GM12878 (cell line): ENCODE data around the gene RAD51.

Experiments
- ATF7 ChIP-seq: fragments of 450-650 bp; IDR thresholded peaks from 2 replicates; pipeline ENCODE4 v1.6.1; 2016; ENCODE audit warnings: low read depth, mild to moderate bottlenecking
- BACH1 ChIP-seq: fragments of 450-650 bp; IDR thresholded peaks from 2 replicates; pipeline ENCODE4 v1.6.1; 2017; ENCODE audit warnings: mild to moderate bottlenecking, borderline replicate concordance
- BCL3 ChIP-seq: IDR thresholded peaks from 2 replicates; pipeline ENCODE4 v1.6.1; 2011; ENCODE audit warnings: borderline replicate concordance, low read depth, mild to moderate bottlenecking, moderate library complexity, low read length; ENCODE audit not compliant: insufficient read depth, poor library complexity, severe bottlenecking
- CTCF ChIP-seq, 3 experiments: IDR thresholded peaks in 2 of 3; conservative IDR thresholded peaks in 1 of 3; 2 replicates each; pipeline ENCODE4 v1.5.1; 2011; ENCODE audit warnings: low read depth in 3 of 3, low read length in 3 of 3, mild to moderate bottlenecking in 3 of 3, control low read depth in 2 of 3, moderate library complexity in 2 of 3, inconsistent platforms in 1 of 3, mixed read lengths in 1 of 3; ENCODE audit not compliant: control insufficient read depth in 2 of 3, insufficient read depth in 1 of 3; ENCODE audit errors: extremely low read depth in 1 of 3
- ETV6 ChIP-seq, 2 experiments: fragments of 450-650 bp in 1 of 2; IDR thresholded peaks in 1 of 2; conservative IDR thresholded peaks in 1 of 2; 2 replicates each; pipeline ENCODE4 v1.6.1; 2014; ENCODE audit warnings: antibody characterized with exemption in 1 of 2, borderline replicate concordance in 1 of 2, low read depth in 1 of 2, mild to moderate bottlenecking in 1 of 2, moderate library complexity in 1 of 2
- KDM1A ChIP-seq: fragments of 200-600 bp; sonication (generic); IDR thresholded peaks from 2 replicates; pipeline ENCODE4 v1.6.1; 2016; ENCODE audit warnings: borderline replicate concordance
- NFIC ChIP-seq: IDR thresholded peaks from 2 replicates; pipeline ENCODE4 v1.6.1; 2012; ENCODE audit warnings: low read depth, mild to moderate bottlenecking, inconsistent platforms, low read length, moderate library complexity
- POLR2A ChIP-seq: IDR thresholded peaks from 2 replicates; pipeline ENCODE4 v1.6.1; 2011; ENCODE audit warnings: low read depth, mild to moderate bottlenecking, low read length
- POLR2AphosphoS2 ChIP-seq: IDR thresholded peaks from 2 replicates; pipeline ENCODE4 v1.6.1; 2011; ENCODE audit warnings: low read depth, mild to moderate bottlenecking, low read length, improper control_type of control experiment, moderate library complexity
- RCOR1 ChIP-seq: conservative IDR thresholded peaks from 2 replicates; pipeline ENCODE4 v1.6.1; 2012; ENCODE audit warnings: low read depth, low read length, improper control_type of control experiment
- REST ChIP-seq: IDR thresholded peaks from 2 replicates; pipeline ENCODE4 v1.6.1; 2012; ENCODE audit warnings: mild to moderate bottlenecking, low read depth, low read length
- STAT3 ChIP-seq: IDR thresholded peaks from 2 replicates; pipeline ENCODE4 v1.6.1; 2011; ENCODE audit warnings: low read depth, low read length, improper control_type of control experiment
- ZNF274 ChIP-seq: IDR thresholded peaks from one replicate; pipeline ENCODE4 v1.8.0; 2011; ENCODE audit not compliant: insufficient read length, insufficient read depth

GRCh38 chr15:40684381-40684780, 10.6 kb upstream of the RAD51 start:
- TF ChIP-seq STAT3 (no peak), KDM1A (no peak), RCOR1 (no peak), ZNF274 (no peak), POLR2AphosphoS2 (no peak), REST (no peak), ATF7 (no peak), CTCF (IDR thresholded peaks at IDR 0.05 in 2 of 3, conservative IDR thresholded peaks at IDR 0.05 in 1 of 3; ENCODE audit: control insufficient read depth in 2 of 3, extremely low read depth in 1 of 3, insufficient read depth in 1 of 3, low read depth in 3 of 3, low read length in 3 of 3) (no peak), POLR2A (no peak), BACH1 (no peak), NFIC (no peak), ETV6 (conservative IDR thresholded peaks at IDR 0.05 in 1 of 2, IDR thresholded peaks at IDR 0.05 in 1 of 2; ENCODE audit: borderline replicate concordance in 1 of 2, low read depth in 1 of 2) (no peak), BCL3 (no peak)
